Stimulated activated CD8-positive, alpha-beta memory T cell treated with anti-CD3 and anti-CD28 coated beads, Interleukin-12 subunit alpha, Interleukin-12 subunit beta, amount 100 ng/mL, for 4 hours (primary cell): ENCODE data around the gene TECPR2.

Experiments used
- DNase-seq: peaks from one replicate; pipeline ENCODE4 v3.0.0-alpha.2; 2020; ENCODE audit warnings: low read depth

TECPR2 gene

DNA sequence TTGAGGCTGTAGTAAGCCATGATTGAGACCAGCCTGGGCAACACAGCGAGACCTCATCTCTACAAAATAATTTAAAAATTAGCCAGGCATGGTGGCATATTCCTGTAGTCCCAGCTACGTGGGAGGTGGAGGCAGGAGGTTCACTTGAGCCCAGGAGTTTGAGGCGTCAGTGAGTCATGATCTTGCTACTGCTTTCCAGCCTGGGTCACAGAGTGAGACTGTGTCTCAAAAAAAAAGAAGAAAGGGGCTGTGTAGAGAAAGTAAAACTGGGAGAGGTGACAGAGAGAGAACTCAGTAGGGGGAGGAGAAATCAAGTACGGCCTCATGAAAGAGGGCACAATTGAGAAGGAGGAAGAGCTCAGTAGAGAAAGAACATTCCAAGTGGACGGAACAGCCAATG, 12.4 kb downstream of the TECPR2 start:
- DNase-seq = no peak

DNA sequence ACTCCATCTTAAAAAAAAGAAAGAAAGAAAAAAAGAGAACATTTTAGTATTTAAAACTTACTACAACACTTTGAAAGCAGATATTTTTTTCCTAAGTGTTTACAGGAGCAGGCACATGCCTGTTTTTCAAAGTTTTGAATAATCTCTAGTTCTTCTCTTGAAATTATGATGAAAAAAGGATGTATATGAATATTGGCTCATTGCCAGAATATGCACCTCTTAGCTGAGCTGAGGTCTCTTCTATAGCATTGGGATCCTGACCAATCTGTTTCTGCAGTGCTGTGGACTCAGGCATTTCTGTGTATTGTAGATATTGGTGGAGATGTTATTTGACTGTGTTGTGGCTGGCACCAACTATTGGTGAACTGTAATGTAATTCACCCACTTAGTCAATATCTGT, 15.0 kb downstream of the TECPR2 start:
- no peak for DNase-seq

DNA sequence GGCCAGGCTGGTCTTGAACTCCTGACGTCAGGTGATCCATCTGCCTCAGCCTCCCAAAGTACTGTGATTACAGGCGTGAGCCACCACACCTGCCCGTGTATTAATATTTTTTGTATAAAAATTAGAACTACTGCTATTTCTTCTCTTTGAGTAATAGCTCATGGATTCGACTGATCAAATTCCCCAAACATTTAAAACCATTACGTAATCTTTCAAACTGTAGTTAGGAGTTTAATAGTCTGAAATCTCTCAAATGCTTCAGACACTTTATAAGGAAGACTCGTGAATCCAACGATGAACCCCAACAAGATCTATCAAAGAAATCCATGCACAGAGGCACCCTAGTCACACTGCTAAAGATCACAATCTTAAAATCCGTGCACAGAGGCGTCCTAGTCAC, 16.1 kb downstream of the TECPR2 start:
- no peak for DNase-seq

DNA sequence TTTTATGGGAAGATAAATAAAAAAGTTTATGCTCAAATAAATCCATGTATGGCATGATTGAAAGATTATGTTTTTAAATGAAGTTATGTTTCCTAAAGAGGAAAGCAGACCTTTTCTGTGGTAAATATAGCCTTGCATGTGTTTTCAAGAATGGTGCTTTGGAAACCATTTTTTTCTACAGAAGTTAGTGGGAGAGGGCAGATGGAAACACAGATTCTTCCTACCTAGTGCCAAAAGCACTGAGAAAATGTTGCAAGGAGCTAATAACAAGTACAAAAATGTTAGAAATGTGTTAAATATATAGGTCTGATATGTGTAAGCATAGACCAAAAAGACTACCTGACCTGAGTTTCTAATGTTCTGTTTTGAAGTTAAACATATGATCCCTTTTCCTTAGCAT, 24.3 kb downstream of the TECPR2 start:
- DNase-seq = no peak

DNA sequence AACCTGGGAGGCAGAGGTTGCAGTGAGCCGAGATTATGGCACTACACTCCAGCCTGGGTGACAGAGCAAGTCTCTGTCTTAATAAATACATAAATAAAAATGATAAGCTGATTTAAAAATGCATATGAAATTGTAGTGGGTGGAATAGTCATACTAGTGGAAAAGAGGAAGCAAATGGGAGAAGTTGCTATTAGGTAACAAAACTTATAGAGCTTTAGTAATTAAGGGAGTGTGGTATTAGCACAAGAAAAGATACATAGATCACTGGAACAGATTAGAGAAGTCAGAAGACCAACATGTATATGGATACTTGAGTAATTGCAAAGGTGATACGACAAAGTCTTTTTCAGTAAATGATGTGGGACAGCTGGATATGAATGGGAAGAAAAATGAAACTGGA, 26.5 kb downstream of the TECPR2 start:
- DNase-seq = no peak

DNA sequence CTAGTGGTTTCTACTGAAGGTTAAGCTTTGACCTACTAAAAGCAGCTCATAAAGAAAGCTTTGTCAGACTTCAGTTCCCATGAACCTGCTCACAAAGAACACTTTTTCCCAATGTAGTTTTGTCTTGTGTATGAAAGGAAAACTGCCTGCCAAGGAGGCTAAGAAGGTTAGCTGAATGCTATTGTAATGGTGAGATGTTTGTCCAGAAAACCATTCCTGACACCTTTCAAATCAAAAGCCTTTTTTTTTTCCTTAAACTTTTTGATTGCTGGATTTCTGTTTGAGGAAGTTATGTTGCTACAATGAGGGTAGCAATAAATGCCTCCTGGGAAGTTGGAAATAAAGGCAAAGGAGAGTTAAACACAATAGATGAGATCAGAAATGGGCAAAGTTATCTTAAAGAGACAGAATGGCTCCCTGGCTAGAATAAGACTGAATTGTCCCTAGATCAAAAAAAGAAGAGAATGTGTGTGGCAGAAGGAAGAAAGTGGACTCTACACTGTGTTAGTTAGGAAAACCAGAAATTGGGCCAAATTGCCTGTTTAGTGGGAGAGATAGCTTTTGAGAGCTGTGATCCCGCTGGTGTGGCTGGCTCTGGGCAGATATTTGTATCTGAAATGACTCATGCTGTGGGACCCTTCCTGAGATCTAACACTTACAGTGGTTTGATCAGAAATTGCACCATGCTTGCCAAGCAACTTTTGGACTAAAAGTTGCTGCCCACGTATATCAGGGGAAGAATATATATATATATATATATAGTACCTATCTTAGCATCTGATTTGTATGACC, 27.5 kb downstream of the TECPR2 start:
- no peak for DNase-seq

DNA sequence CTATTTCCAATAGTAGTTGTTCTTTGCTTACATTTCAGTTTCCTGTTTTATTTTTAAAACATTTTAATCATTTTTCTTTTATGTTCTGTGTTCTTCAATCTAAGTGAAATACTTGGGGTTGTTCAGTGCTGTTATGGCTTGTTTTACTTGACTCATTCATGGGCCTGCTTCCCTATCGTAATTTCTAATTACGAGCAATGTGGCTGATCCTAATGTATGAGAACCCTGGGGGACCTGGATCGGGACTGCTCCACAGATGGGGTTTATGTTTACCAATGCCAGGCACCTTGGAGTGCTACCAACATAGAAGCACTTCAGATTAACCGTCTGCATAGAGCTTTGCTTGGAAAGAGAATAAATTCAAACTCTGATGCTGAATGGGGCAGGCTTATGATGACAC, 29.8 kb downstream of the TECPR2 start:
- no peak for DNase-seq

DNA sequence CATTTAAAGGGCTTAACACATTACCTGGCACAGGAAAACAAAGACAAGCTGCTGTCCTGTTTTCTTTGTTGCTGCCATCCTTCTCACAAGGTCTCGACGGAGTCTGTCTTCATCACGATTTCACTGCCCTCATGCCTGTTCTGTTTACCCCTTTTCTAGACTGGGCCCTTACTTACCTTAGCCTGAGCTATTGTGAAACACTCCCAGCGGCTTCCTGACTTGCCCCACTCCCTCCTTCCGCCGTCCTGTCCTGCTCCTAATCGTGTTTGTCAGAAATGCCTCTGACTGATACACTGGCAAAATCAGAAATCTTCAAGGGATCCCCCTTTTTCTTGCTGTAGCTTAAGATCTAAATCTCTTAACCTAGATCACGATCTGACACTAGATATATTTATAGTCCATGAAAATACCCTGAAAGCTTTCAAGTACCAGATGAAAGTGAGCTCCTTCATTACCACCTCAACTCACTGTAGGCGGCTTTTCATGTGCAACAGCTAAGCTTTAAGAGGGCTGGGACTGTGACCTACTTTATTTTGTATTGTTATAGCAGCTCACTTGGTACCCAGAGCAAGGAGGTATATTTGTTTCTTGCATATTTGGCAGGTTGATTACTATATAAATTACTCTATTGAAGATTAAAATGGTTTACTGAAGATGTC, 32.1 kb downstream of the TECPR2 start:
- no peak for DNase-seq

DNA sequence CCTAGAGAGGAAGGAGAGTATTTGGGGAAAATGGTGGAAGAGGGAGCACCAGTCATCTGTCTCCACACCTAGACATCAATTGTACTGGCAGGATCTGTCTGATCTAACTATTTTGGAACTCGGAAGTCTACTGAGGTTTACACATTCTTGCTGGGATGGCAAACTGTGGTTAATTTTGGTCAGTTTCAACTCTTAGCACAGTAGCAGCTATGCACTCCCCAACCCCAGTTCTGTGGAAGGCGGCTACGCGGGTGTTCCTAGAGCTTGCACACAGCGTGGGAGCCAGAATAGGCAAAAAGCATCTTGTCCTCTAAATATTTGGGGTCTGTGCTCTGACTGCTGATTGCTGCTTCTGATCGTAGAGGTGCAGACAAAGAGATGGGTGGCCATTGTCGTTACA, 33.8 kb downstream of the TECPR2 start:
- DNase-seq = no peak

DNA sequence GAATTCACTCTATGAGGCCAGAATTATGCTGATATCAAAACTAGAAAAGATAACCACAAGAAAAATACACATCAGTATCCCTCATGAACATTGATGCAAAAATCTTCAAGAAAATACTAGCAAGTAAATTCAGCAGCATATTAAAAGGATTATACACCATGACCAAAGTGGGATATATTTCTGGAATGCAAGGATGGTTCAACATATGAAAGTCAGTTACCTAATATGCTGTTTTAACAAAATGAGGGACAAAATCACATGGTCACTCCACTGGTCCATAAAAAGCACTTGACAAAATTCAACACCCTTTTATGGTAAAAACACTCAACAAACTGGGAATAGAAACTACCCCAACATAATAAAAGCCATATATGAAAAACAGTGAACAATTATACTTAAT, 40.3 kb downstream of the TECPR2 start:
- no peak for DNase-seq

DNA sequence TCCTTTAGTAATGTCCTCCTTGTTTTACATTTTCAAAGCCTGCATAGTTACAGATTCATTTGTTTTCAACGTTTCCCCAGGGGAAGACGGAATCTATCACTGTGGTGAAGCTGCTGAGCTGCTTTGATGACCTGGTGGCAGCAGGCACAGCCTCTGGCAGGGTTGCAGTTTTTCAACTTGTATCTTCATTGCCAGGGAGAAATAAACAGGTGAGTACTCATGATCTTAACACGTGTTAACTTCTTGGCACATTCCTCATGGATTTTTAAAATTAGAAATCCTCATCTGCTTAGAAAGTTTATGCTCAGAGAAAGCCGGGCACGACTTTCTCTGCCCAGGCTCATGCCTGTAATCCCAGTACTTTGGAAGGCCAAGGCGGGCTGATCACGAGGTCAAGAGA, 44.5 kb downstream of the TECPR2 start:
- DNase-seq = no peak

DNA sequence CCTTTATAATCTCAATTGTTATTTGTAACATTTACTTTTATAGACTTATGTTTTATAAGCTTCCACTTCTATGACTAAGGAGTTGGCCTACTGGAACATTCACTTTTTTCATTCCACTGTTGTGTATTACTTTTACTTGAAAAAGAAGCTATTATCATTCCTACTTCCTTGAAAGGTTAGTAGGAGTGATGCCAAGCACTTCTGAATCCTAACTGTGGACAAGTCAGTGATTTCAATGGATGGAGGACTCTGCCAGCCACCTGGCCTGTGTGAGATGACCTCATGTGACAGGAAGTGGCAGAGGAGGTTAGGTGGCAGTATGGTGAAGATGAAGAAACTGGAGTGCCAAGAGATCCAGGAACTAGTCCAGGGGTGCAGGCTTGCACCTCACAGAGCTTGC, 46.0 kb downstream of the TECPR2 start:
- no peak for DNase-seq

DNA sequence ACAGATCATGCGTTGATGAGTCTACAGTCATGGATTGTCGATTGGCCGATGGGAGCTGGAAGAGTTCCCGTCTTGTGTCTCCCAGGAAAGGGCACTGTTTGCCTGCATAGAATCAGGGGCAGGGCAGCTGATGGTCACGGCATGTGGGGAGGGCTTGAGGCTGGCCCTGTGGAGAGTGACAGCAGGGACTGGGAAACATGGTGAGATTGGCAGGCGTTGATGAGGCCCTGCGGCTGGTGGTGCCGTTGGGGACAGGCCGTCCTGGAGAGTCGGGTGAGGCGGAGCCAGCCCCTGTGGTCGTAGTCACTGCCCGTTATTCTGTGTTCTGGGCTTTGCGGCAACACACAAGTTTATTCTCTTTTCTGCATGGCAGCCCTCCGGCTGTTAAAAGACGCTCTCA, 52.9 kb downstream of the TECPR2 start:
- DNase-seq = no peak

DNA sequence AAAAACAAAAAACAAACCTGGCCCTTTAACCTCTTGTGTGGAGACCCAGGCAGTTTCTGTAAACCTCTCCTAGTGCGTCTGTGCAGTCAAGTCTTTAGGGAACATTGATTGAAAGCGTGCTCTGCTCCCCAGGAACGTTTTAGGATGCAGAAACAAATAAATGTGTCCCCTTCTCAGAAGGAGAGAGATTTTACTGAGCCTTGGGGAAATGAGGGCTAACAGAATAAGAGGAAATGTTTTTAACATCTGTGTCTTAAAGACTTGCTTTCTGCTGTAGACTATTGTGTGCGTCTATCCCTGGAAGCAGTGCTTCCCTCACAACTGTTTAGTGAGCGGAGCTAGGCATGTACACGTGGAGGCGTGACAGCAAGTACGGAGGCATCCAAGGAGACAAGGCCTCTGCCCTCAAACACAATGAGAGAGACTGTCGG, 54.3 kb downstream of the TECPR2 start:
- no peak for DNase-seq

DNA sequence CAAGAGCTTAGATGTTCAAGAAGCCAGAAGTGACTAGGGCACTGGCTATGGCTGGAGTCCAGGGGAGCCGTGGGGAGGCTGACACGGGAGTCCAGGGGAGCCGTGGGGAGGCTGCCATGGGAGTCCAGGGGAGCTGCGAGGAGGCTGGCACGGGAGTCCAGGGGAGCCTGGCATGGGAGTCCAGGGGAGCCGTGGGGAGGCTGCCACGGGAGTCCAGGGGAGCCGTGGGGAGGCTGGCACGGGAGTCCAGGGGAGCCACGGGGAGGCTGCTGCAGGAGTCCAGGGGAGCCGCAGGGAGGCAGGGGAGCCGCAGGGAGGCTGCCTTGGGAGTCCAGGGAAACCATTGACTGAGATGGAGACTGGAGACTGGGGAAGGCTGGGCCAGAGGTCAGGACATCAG, 54.9 kb downstream of the TECPR2 start:
- no peak for DNase-seq

DNA sequence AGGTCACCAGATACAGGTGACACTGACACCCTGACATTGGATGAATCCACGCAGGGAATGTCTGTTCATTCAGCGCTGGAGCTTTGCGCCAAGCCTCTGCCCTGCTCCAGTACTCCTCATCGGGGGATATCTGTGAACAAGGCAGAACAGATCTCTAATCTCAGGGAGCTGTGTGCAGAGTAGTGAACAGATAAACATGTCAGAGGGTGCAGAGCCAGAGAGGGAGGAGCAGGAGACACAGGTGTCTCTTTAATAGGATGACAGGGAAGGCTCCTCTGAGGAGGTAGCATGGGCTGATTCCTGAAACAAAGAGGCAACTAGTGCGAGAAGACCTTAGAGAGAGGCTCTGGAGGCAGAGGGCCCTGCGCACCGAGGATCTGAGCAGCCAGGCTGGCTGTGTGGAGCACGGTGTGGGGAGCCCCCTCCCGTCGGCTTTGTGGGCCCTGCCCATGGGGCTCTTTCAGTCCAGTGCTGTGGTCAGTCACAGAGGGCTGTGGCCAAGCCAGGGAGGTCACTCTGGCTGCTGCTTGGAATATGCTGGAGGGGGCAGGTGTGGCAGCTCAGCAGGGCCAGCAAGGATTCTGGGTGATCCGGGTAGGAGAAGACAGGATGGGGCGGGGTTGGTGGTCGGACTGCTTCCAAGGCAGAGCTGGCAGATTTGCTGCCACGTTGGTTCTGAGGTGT, 55.6 kb downstream of the TECPR2 start:
- no peak for DNase-seq

DNA sequence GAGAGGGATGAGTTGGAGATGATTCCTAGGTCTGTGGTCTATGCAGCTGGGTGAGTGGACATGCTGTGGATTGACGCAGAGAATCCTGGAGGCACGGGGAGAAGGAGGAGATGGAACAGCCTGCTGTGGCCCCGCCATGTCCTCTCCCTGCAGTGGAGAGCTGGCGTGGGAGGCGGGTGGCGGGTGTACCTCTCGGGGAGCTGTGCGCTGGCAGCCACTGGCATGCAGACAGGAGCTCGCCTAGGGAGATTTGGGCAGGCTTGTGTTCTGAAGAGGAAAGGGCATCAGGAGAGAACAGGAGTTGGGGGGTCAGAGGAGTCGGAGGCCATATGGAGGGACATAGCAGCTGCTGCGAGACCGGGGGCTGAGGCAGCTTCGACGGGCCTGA, 56.1 kb downstream of the TECPR2 start:
- DNase-seq = no peak

DNA sequence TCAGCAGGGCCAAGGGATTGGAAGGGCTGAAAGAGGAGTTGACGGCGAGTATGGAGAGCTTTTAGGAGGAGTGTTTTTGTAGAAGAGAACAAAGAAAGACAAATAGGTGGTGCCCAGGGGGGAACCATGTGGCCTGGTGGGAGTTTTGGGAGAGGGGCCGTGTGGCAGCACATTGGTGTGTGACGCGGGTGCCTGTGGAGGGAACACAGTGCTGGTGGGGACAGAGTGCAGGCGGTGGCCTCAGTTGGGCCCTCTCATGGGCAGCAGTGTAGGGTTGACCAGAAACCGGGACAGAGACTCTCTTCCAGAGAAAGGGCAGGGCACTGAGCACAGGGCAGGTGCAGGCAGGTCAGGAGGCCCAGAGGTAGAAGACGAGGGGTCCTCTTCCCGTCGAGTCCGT, 56.5 kb downstream of the TECPR2 start:
- DNase-seq = no peak

DNA sequence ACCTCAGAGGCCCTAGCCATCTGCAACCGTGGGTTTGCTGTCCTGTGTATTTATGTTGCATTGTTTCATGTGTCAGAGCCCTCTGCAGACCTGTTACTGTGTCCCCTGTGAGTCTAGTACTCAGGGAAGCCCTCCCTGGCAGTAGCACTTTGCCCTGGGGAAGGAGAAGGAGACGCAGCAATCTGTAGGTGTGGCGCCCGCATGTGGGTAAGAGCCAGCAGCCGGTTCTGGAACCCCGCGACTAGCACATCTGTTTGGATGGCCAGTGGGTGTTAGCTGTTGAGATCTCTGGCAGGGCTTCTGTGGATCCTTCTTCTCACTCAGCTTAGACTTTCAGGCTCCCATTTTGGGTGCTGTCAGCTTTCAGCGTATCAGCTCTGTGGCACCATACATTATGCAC, 57.0 kb downstream of the TECPR2 start:
- no peak for DNase-seq

DNA sequence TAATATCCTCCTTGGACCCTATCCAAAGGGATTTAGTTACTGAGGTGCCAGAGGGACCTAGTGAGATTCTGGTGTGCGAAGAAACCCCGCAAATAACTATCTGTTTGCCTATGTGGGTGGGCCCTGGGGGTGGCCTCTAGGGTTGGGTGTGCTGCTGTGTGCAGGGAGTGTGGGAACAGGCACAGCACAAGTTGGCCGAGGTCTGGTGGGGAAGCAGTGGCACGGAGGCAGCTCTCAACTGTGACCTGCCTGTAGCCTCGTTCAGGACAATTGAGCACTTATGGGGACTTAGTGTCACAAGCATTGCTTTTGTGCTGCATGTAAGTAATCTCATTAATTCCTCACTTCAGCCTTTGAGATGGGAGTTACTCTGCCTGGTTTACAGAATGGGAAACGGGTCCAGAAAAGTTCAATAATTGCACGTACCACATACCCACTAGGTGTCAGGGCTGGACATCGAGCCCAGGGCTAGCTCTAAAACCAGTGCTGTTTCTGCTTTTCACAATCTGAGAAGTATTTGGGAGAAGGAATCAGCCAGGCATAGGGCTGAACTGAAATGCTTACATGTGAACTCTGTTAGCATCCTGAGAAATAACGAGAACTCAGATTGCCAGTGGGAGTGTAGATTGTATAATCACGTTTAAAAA, 58.8 kb downstream of the TECPR2 start:
- DNase-seq = no peak

DNA sequence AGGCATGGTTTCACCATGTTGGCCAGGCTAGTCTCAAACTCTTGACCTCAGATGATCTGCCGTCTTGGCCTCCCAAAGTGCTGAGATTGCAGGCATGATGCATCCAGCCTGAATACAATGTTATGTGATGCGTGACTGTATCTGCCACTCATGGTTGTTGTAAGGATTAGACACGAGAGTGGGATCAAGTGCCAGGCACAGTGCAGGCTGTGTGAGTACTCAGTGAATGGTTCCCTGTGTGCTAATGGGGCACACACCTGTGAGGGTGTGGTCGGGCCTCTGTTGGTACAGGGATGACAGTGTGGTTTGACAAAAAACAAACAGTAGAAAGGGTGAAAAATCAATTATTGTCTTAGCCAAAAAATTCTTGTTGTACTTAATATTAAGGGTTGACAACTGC, 61.8 kb downstream of the TECPR2 start:
- no peak for DNase-seq

DNA sequence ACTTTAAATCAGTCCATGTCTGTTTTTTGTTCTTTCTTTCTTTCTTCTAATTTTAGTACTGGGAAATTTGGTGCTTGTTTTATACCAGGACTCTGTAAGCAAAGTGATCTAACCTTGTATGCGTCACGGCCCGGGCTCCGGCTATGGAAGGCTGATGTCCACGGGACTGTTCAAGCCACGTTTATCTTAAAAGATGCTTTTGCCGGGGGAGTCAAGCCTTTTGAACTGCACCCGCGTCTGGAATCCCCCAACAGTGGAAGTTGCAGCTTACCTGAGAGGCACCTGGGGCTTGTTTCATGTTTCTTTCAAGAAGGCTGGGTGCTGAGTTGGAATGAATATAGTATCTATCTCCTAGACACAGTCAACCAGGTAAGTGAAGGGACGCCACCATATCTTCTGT, 62.2 kb downstream of the TECPR2 start:
- DNase-seq = no peak

DNA sequence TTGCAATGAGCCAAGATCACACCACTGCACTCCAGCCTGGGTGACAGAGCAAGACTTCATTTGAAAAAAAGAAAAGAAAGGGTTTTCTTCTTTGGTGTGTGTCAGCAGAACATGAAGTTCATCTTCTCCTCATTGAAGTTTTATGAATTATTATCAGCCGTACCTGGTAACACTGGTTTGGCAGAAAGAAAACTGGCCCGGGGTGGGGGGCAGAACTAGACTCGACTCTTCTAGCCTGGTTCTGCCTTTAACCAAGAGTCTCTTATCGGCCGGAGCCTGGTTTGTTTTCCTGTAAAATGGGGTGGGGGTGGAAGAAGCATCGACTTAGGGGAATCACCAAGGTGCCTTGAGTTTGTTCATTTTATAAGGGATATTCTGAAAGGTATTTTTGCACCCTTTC, 64.1 kb downstream of the TECPR2 start:
- DNase-seq = no peak
